HG03108 (cell line): ENCODE data around the gene TAL1.

Source experiments
- ATAC-seq: cut with Tn5 transposase; IDR thresholded peaks from one replicate; pipeline ENCODE4 v1.9.1; 2021; ENCODE audit warnings: moderate library complexity; ENCODE audit not compliant: unreplicated experiment

TAL1 gene

GRCh38 chr1:47229886-47230691 lies 1.9 kb downstream of the TAL1 start:
- ATAC-seq, result no peak

- ATAC-seq, result no peak
These were observed 2.8 kb downstream of the TAL1 start for GRCh38 chr1:47229031-47229885.

DNA sequence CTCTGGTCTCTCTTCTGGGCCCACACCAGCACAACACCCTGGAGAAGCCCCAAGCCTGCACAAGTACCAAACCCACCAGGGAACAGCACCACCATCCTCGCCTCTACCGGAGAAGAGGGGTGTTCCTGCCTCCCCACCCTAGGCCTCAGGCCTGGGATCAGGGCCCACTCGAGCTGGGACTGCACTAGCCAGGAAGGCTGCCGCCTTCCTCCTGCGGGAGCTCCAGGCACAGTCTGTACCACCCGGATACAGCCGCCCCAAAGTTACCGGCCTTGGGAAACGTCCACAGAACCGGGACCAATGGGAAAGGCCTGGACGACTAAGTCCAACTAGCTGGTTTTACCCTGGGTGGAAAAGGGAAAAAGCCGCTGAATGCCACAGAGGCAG lies 3.4 kb downstream of the TAL1 start:
- ATAC-seq, result no peak

- no peak for ATAC-seq
These were observed 4.4 kb downstream of the TAL1 start for GRCh38 chr1:47227341-47228232.

GRCh38 chr1:47226839-47227215 lies 5.2 kb downstream of the TAL1 start:
- ATAC-seq, result no peak

- no peak for ATAC-seq
These were observed 5.7 kb downstream of the TAL1 start for GRCh38 chr1:47226121-47226838.

GRCh38 chr1:47225430-47226100 lies 6.5 kb downstream of the TAL1 start:
- no peak for ATAC-seq

GRCh38 chr1:47224676-47225399 lies 7.2 kb downstream of the TAL1 start:
- ATAC-seq, result no peak

DNA sequence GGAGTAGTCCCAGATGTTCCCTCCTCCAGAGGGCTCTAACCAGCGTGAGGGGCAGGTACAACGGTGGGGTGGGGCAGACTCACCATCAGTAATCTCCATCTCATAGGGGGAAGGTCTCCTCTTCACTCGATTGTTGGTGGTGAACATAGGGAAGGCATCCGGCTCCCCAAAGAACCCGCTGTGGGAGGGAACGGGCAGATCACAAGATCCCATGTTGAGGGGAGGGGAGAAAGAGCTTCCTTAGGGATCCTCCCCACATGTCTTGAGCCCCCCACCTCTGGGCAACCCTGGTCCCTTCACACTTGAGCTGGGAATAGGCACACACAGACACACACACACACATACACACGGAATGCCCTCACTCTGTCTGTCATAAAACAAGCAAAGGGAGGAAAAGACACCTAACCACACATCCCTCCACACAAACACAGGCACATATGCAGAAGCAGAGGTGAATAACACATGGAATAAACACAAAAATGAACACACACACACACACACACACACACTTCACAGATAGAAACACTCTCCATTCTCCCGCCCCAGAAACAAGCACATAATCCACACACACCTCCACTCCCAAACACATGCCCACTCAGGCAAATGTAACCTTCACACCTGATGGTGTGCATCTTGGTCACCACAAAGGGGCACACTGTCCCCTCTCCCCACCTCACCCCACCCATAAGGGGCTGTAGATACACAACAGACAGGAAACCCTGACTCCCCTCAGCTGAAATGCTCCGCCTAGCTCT lies 7.9 kb downstream of the TAL1 start:
- no peak for ATAC-seq

DNA sequence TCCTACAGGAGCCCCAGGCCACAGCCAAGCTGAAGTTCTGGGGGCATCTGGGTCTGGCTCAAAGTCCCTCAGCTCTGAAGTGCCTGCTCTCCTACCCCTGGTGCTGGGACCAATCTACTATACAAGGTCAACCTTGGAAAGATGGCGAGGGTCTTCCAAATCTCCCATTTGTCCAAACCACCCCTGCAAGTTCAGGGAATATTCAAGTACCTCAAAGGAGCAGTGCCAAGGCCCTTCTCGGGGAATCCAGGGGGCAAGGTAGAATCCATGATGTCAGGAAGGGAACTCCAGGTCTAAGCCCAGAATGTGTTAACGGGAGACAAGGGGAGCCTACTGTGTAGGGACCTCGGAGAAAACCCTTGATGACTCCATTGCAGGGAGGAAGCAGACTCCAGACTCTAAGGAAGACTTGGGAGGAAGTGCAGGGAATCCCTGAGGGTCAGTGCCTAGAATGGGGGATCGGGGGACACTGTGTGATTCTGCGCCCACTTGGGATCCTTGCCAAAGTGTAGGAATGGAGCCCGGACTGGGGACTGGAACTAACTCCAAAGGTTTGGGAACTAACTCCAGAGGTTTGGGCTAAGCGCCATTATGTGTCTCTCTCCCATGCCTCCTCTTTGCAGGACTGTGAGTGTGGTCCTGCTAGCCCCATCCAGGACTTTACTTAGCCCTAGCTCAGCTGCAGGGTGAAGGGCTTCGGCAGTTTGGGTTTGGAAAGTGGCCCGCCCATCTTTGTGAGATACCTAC lies 8.7 kb downstream of the TAL1 start:
- ATAC-seq, result no peak

DNA sequence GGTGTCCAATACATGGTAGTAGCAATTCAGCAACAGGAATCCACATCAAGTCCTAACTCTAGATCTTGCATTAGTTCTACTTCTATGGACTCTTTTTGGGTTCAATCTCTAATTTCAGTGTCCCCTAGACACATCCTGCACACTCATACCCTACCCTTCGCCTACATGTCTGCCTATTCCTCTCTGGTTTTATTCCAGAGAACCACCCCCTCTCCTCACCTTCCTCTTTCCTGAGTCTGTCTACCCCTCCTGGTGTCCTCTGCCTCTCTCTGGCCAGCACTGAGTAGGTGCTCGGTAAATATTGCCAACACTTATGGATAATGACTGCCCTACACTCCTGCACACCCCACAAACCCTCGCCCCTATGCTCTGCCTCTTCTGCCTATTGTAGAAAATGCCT lies 9.5 kb downstream of the TAL1 start:
- no peak for ATAC-seq

DNA sequence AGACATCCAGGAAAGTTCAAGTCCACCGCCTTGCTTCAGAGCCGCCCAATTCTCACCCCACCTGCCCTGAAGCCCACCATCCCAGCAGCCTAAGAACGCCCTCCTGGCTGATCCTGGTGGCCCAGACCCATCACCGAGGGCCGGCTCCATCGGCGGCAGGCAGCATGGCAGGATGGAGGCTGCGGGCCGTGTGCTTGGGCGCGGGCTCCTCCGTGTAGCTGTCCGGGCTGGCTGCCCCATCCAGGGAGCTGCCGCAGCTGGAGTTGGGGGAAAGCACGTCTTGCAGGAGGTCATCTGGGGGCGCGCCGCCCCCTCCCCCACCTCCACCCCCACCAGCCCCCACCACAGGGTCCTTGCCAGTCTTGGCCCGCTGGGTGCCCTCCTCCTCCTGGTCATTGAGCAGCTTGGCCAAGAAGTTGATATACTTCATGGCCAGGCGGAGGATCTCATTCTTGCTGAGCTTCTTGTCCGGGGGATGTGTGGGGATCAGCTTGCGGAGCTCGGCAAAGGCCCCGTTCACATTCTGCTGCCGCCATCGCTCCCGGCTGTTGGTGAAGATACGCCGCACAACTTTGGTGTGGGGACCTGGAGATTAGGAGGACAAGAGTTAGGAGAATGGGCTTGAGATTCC lies 12.3 kb downstream of the TAL1 start:
- ATAC-seq, result no peak

DNA sequence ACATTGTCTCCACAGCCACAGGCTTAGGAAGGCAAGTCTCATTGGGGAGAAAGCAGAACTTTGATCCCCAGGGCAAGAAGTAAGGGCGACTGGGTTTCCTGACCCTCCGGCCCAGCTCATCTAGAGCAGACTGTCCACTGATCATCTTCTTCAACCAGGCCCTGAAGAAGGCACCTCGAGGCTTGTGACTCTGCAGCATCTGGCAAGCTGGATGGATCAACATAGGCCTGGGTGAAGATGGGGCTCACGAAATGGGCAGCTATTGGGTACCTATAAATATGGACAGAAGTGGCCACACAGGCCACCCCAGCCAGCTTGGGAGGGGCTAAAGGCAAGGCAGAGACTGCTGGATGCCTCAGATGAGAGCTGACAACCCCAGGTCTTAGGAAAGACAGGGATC lies 13.0 kb downstream of the TAL1 start:
- no peak for ATAC-seq

GRCh38 chr1:47216278-47217059 lies 15.6 kb downstream of the TAL1 start:
- no peak for ATAC-seq

- no peak for ATAC-seq
These were observed 16.3 kb downstream of the TAL1 start for GRCh38 chr1:47215713-47216112.

- ATAC-seq, result no peak
These were observed 17.5 kb downstream of the TAL1 start for GRCh38 chr1:47214549-47214948.
